AG09319 (cell line): Measurements from ENCODE around the gene SCGB1C1.

Experiments used
- DNase-seq: peaks from one replicate; pipeline ENCODE4 v3.0.0-alpha.2; 2010; ENCODE audit warnings: low read depth; ENCODE audit errors: extremely low read depth
- CTCF ChIP-seq: IDR thresholded peaks from 2 replicates; pipeline ENCODE4 v1.5.1; 2011; ENCODE audit warnings: low read depth, mild to moderate bottlenecking, inconsistent platforms, low read length, moderate library complexity

The SCGB1C1 gene

GRCh38 chr11:199004-199581, 6.2 kb downstream of the SCGB1C1 start:
- DNase-seq: no peak
- no peak for TF ChIP-seq CTCF

GRCh38 chr11:199782-200181, 6.9 kb downstream of the SCGB1C1 start:
- no peak for DNase-seq
- TF ChIP-seq CTCF: no peak

- DNase-seq: no peak
- no peak for TF ChIP-seq CTCF
These were observed 7.5 kb downstream of the SCGB1C1 start for GRCh38 chr11:200224-201003.

- no peak for TF ChIP-seq CTCF
- DNase-seq: no peak
These were observed 9.1 kb downstream of the SCGB1C1 start for GRCh38 chr11:201966-202365.

GRCh38 chr11:202490-202889, 9.6 kb downstream of the SCGB1C1 start:
- no peak for DNase-seq
- no peak for TF ChIP-seq CTCF

GRCh38 chr11:203056-203944, 10.4 kb downstream of the SCGB1C1 start:
- no peak for DNase-seq
- no peak for TF ChIP-seq CTCF
